D341Med (cell line): Measurements from ENCODE around the gene RPTOR.

Experiments
- DNase-seq: peaks from one replicate; pipeline ENCODE4 v3.0.0; 2012; ENCODE audit warnings: low spot score

Gene RPTOR

GRCh38 chr17:80591788-80592187, 47.1 kb downstream of the RPTOR start:
- no peak for DNase-seq

DNA sequence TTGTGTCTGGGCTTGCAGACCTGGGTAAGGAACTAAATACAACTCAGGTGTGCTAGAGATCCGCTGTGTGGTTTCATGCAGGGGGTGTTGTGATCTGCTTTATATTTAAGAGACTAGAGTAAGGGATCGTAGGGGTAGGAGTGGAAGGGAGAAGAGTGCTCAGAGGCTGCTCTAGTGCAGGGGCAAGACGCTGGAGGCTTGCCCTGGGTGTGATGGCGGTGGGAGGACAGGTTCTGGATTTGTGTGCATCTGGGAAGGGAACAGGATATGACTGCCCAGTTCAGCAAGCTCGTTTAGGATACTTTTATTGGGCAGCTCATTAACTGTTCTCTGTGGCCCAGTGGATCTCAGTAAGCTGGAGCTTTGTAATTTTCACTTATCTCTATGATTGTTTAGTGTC, 47.6 kb downstream of the RPTOR start:
- no peak for DNase-seq

DNA sequence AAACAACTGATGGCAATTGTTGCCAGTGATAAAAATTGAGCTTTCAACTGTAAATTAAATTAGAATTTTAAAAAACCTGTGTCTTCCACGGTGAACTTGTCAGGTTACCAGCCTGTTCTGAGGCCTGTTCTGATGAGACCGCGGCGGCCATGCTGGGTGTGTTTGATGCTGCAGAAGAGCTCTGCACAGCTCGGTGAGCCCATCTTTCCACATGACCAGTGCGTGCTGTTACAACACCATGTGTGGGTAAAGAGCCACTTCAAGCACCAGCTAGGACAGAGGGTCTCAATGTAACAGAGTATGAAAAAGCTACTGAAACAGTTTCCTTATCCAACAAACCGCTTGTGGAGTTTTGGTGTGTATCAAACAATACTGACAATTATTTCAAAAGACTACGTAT, 48.5 kb downstream of the RPTOR start:
- no peak for DNase-seq

DNA sequence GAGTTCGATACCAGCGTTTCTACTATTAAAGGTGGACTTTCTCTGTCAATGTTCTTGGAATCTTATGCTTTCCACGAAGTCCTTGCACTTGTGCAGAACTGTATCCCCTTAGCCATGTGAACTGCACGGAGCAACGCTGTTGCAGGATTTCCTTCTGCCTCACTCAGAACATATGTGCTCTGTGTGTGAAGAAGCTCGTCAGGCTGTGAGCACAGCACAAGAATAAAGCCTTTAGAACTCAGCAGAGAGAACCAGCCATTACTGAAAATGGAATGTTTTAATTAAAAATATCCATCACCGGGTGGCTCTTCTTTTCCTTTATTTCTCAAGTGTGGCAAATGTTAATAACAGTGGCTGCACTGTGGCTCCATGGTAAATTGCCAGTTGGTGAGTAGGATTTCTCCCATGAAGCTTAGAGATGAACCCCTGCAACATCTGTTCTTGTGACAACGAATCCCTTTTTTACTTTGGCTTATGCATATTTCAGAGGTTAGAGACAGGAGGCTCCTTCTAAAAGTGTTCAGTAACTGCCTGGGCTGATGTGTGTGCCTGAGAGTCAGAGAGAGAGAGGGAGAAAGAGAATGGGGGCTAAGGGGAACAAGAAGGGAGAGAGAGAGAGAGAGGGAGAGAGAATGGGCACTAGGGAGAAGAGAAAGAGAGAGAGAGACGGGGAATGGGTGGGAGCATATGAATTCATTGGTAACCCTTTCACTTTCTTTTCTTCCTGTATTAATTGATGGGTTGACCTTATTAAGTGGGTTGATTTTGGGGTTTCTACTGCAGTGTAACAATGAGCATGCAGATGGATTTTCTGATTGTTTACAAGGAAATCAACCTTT, 50.0 kb downstream of the RPTOR start:
- no peak for DNase-seq

DNA sequence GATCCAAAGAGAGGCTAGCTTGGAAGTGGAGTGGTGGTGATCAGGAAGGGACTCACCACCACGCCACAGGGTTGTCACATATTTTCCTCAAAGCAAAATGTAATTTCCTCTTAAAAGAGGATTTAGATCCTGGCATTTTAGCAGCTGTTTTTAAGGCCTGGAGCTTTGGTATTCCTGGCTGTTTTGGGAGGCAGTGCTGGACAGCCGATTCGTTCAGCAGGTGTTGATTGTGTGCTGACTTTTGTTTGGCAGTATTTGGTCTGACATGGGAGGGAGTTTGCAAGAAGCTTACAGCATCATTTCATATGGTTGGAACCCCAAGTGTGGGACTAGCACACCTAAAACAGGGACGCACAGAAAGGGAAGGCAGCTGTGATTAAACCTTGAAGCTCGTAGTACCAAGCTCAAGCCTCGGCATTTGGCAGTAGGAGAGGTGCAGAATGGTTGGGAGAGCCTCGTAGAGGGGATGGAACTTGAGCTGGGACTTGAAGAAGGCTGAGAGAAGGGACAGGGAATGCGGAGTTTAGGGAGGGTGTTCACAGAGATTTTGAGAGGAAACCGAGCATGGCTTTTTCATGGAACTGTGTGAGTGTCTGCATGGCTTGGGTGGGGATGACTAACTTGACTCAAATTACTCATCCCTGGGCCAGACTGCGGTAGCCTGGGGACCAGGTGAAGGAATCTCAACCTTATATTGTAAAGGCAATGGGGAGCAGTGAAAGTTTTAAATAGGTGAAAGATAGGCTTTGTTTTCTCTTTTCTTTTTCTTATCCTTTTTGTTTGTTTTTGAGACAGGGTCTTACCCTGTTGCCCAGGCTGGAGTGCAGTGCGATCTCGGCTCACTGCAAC, 52.3 kb downstream of the RPTOR start:
- DNase-seq: no peak

DNA sequence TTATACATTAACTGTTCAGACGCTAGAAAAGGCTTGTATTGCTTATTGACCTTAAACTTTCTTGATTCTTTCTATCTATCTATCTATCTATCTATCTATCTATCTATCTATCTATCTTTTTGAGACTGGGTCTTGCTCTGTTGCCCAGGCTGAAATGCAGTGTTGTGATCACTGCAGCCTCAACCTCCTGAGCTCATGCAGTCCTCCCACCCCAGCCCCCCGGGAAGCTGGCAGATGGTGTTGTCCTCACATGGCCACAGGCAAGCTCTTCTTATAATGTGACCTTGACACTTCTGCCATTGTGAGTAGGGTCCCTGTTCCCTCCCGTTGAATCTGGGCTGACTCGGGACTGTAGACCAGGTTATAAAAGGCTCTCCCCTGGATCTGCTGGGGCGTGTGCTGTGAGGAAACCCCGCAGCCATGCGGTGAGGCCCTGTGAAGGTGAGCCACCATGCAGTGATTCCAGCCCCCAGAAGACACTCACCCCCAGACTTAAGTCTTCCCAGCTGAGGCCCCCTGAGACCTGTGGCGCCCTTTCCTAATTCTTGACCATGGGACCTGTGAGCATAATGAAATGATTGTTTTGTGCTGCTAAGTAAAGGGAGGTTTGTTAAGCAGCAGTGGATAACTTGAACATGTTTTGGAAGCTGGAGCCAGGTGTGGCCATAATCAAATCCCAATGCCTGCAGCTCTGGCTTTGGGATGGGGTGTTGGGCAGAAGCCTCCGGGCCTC, 54.3 kb downstream of the RPTOR start:
- no peak for DNase-seq

DNA sequence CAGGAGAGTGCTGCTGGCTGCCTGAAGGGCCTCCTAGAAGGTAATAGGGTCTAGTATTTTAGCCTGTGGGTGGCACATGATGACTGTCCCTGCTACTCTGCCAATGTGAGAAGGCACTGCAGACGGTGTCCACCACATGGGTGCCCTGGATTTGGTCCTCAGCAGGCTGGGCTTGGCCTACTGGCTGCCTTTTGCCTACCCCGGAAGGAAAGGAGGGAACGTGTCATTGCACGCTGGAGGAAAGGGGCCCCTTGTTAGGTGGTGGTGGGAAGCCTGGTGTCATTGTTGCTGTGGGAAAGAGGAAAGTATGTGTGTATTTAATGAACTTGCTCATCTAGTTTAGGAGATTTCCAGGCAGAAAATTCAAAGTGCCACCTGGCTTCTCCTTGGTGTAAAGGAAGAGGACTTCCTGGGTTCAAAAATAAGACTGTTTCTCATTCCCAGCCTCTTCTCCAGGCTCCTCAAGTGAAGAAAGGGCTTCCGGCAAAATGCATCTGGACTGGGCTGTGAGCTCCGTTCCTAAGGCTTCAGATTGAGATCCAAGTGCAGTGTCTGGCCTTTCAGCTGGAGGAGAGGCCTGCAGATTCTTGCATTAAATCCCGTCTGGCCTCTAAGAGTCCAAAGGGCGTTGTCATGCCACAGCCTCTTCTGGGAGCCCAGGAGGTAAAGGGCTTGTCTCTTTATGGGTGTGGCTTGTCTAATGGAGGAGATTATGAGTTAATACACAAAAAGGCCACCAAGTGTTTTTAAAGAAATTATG, 55.1 kb downstream of the RPTOR start:
- DNase-seq: no peak

- DNase-seq: no peak
Measured at GRCh38 chr17:80601146-80601545, 56.5 kb downstream of the RPTOR start.

DNA sequence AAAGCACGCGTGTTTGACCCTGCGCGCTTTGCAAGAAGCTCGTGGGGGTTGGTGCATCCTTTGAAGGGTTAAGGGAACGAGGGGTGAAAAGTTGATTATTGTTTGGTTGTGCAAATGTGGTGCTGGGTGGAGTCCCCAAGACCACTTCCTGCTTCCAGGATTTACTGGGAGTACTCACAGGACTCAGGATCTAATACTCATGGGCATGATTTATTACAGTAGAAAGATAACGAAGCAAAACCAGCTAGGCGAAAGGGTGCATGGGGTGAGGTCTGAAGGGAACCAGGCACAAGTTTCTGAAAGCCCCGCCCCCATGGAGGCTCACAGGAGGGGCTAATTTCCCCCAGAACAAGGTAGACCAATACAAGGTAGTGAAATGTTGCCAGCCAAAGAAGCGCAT, 58.8 kb downstream of the RPTOR start:
- no peak for DNase-seq

DNA sequence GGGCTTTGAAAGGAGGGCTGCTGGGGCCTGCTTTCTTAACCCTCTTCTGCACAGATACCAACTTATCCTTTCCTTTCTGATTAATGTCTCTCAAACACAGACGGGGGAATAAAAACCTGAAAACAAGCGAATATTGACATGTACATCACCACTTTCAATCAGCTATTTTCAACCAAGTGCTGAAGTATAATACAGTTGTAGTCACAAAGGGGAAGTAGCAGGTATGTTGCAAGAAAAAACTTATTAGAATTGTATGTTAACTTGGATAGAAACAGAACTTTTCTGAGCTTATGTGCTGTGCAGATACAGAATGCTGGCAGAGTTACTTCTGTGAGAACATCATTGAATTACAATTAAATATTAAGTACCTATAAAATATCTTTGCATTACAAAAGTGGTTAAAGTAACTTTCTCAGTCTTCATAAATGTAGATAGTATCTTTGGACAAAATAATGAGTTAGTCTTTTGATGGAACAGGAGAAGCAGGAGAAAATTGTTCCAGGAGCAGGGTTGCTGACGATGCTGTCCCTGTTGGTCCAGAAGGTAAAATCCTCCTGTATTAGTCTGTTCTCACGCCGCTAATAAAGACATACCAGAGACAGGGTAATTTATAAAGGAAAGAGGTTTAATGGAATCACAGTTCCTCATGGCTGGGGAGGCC, 59.5 kb downstream of the RPTOR start:
- DNase-seq: no peak

- DNase-seq: no peak
Measured at GRCh38 chr17:80604670-80605010, 60.0 kb downstream of the RPTOR start.

GRCh38 chr17:80605326-80606066, 60.9 kb downstream of the RPTOR start:
- no peak for DNase-seq

- peak; percentile 66 for DNase-seq
Measured at GRCh38 chr17:80608326-80608725, 63.7 kb downstream of the RPTOR start.

DNA sequence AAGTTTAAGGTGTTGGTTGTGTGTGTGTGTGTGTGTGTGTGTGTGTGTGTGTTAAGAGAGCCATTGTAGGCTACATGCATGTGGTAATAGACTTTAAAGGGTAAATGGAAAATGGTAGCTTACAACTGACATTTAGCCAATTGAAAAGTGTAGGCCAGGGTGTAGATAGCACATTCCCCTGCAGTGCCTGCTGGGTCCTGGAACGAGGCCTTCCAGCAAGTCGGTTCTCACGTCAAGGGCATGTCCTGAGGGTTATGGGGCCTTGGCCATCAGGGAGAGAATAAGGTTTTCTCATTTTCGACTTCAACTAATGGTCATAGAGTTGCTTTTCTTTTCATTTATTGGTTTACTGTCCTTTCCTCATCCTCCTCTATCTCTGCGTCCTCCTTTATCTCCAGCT, 65.1 kb downstream of the RPTOR start:
- DNase-seq: no peak

GRCh38 chr17:80611816-80612215, 67.2 kb downstream of the RPTOR start:
- DNase-seq: no peak

DNA sequence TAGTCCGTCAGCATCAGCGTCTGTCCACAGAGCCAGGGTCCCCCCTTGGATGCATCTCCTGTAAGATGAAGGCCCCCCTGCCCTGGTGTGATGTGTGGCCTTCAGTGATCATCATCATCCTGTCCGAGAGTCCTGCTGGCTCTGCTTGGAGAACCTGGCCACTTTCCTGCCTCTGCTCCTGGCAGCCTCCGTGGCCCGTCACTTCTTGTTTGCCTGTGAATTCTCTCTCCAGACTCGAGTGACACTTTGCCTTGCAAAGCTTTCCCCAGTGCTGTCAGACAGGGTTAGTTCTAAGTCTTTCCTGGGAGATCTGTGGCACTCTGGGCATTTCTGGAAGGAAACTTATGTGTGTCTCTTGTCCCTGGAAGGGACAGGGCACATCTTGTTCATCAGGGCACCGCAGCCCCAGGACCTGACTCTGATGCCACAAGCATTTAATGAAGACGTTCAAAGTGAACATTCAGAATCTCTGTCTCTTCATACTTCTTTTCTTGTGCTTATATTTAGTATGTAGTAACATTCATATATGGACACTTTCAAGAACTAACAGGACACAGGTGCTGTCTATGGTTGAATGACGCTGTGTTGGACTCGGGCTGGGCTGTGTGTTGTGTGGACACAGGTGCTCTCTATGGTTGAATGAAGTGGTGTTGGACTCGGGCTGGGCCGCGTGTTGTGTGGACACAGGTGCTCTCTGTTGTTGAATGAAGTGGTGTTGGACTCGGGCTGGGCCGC, 68.5 kb downstream of the RPTOR start:
- DNase-seq: no peak

DNA sequence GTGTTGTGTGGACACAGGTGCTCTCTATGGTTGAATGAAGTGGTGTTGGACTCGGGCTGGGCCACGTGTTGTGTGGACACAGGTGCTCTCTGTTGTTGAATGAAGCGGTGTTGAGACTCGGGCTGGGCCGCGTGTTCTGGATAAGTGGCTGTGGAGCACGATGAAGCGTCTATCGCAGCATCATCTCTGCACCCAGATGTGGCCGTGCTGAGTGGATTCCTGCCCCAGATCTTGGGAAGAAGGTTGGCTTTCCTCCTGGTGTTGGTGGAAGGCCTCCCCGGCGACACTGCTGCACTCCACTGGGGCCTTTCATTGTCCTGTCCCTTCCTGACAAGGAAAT, 69.1 kb downstream of the RPTOR start:
- no peak for DNase-seq

DNA sequence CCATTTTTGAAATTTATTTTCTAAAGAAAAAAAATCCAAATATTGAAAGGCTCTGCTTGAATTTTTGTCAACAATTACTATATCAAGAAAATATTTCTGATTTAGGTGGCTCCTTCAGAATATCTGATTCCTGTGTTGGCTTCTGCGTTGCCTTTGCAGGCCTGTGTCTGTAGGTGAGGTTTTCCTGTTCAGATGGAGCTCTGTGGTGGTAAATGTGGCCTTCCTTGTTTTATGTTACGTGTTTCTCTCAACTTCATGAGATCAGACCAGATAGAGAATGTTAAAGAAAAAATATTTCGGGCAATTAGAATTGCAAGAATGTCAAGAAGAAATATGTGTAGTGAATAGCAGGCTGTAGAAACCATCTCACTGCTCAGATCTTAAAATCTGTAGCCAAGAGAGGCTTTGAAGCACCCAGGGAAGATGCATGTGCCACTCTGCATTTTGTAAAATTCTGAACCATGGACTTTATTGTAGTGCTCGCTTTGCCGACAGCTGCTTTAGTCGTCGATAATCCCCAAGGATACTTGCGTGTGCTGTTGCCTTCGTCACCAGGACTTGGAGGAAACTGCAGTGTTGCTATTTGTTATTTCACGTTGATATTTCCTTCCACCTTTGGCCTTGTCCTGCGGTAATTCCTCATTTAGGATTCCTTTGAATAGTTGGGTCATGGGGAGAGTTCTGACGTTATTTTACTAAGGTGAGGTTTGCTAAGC, 69.9 kb downstream of the RPTOR start:
- DNase-seq: no peak

GRCh38 chr17:80615376-80615775, 70.7 kb downstream of the RPTOR start:
- peak; percentile 87 for DNase-seq

GRCh38 chr17:80616705-80617104, 72.1 kb downstream of the RPTOR start:
- no peak for DNase-seq
